Measurements from ENCODE around the gene ATAD2B.
"Not testable (repeated sequence)": the region's sequence is repeated elsewhere in the genome, so short reads cannot be mapped to it uniquely, and the experiment has no call there.

Gene ATAD2B

GRCh38 chr2:23926750-23927571 lies at the start of gene ATAD2B:
ATAD2B (minus strand) TSS chr2:23927123; CDS start chr2:23926770, 353 bp downstream.
- DNase-seq: peak; percentile 95

- DNase-seq: no peak
Measured at GRCh38 chr2:23967846-23968245, 40.9 kb upstream of the ATAD2B start.

GRCh38 chr2:23954325-23955014 lies 27.5 kb upstream of the ATAD2B start:
- no peak for DNase-seq

- DNase-seq: no peak
Measured at GRCh38 chr2:23953625-23954024, 26.7 kb upstream of the ATAD2B start.

DNA sequence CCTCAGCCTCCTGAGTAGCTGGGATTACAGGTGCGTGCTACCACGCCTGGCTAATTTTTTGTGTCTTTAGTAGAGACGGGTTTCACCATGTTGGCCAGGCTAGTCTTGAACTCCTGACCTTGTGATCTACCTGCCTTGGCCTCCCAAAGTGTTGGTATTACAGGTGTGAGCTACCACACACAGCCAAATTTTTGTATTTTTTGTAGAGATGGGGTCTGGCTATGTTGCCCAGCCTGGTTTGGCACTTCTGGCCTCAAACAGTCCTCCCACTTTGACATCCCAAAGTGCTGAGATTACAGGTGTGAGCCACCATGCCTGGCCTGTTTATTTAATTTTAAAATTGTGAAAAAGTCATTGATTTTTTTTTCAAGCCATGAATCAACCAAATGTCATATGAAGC lies 25.6 kb upstream of the ATAD2B start:
- not testable (repeated sequence) for DNase-seq

DNA sequence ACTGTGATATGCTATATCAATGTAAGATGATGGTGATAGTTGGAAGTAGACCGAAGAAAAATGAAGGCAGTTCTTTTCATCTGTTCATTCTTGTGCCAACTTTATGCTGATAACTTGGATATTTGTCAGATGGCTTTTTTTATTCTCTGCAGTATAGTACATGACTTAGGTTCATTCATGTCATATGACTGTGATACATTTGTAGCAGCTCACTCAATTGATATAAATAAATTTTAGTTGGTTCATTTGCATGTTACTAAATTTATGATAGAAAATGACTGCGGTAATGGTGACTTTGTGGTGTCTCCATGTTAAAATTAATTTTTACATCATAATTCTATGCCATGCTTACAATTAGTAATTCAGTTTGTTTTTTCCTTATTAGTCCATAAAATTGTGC lies 20.4 kb upstream of the ATAD2B start:
- no peak for DNase-seq

GRCh38 chr2:23944976-23945375 lies 18.1 kb upstream of the ATAD2B start:
- no peak for DNase-seq

DNA sequence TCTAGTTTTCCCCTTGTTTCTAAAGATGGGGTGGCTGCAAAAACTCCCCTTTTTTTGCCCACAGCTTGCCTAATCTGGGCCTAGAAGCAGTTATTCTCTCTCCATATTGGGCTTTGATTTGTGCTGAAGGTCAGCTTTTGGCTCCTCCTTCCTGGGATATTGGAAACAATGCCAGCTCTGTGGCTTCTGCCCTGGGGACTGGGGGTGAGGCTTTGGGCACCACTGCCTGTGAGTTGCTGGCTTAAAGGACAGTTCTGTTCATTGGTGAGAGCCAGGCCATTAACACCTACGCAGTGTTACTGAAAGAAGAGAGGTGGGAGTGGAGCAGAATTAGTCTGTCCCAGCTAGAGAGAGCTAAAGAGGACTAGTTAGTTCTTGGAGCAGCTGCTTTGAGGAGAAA lies 17.6 kb upstream of the ATAD2B start:
- no peak for DNase-seq

DNA sequence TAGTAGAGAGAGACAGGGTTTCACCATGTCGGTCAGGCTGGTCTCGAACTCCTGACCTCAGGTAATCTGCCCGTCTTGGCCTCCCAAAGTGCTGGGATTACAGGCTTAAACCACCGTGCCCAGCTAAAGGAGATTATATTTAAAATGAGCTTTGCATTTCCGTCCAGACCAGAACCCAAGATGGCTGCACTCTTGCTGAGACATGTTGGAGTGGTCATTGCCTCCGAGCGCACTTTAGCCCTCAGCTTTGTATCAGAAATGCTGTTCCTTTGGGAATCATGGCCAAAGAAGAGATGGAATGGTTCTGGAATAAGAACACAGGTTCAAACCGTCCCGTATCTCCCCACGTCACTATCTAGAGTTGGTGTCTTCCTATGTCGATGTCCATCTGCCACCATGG lies 16.7 kb upstream of the ATAD2B start:
- no peak for DNase-seq

- DNase-seq: no peak
Measured at GRCh38 chr2:23941644-23942043, 14.7 kb upstream of the ATAD2B start.

GRCh38 chr2:23940718-23941620 lies 14.0 kb upstream of the ATAD2B start:
- peak; percentile 48 for DNase-seq

- DNase-seq: peak; percentile 77
Measured at GRCh38 chr2:23939987-23940717, 13.2 kb upstream of the ATAD2B start, which contains the start of gene UBXN2A. UBXN2A (plus strand) TSS chr2:23940463; CDS start chr2:23958315, 17,852 bp downstream.

- DNase-seq: no peak
Measured at GRCh38 chr2:23934259-23934658, 7.3 kb upstream of the ATAD2B start.

- DNase-seq: peak; percentile 39
Measured at GRCh38 chr2:23926290-23926749, 603 bp downstream of the ATAD2B start.

GRCh38 chr2:23925702-23926289 lies 1.1 kb downstream of the ATAD2B start:
- DNase-seq: peak; percentile 38

GRCh38 chr2:23924589-23925359 lies 2.1 kb downstream of the ATAD2B start:
- DNase-seq: no peak

DNA sequence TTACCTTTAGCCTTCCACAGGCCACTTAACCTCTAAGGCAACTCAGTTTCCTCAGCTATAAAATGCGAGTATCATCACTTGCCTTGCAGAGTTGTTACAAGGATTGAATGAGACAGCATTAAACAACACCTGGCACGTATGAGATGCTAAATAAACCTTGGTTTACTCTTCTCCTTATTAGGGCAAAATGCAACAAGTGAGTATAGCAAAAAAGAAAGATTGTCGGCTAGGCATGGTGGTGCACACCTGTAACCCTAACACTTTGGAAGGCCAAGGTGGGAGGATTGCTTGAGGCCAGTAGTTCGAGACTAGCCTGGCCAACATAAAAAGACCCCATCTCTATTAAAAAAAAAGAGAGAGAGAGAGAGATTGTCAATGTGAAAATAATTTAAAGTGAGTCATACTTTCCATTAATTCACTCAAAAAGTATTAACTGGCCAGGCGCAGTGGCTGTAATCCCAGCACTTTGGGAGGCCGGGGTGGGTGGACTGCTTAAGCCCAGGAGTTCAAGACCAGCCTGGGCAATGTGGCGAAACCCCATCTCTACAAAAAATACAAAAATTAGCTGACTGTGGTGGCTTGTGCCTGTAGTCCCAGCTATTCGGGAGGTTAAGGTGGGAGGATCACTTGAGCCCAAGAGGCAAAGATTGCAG lies 8.0 kb downstream of the ATAD2B start:
- DNase-seq: no peak

GRCh38 chr2:23916727-23917405 lies 10.1 kb downstream of the ATAD2B start:
- no peak for DNase-seq

DNA sequence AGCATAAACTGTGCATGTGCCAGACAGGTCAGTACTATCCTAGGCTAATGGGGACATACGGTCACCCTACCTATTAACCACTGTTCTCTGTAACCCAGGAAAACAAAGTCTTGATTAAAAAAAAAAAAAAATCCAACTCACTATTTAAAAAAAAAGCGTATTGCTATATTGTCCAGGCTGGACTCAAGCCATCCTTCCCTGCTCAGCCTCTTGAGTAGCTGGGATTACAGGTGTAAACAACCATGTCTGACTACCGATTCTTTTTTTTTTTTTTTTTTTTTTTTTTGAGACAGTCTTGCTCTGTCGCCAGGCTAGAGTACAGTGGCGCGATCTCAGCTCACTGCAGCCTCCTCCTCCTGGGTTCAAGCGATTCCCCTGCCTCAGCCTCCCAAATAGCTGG lies 11.6 kb downstream of the ATAD2B start:
- DNase-seq: no peak

GRCh38 chr2:23912054-23912453 lies 14.9 kb downstream of the ATAD2B start:
- no peak for DNase-seq
